Subcutaneous abdominal adipose tissue (tissue), 5 donors: Measurements from ENCODE around the gene PSEN2.
"Not testable (repeated sequence)": the region's sequence is repeated elsewhere in the genome, so short reads cannot be mapped to it uniquely, and the experiment has no call there.

ENCODE experiments used
- H3K27ac ChIP-seq: one replicate; pipeline ENCODE4 v1.7.0; 2013; ENCODE audit warnings: low read depth, mild to moderate bottlenecking, inconsistent platforms, low read length, moderate library complexity
- H3K27me3 ChIP-seq, 5 donors: one replicate each; pipeline ENCODE4 v1.7.0; 2013; ENCODE audit warnings: low read length in 5 of 5, inconsistent platforms in 1 of 5; ENCODE audit not compliant: control insufficient read depth in 5 of 5, insufficient read depth in 4 of 5
- H3K36me3 ChIP-seq, 5 donors: one replicate each; pipeline ENCODE4 v1.7.0; 2013; ENCODE audit warnings: low read length in 5 of 5; ENCODE audit not compliant: control insufficient read depth in 5 of 5, insufficient read depth in 5 of 5
- H3K4me1 ChIP-seq, 5 donors: one replicate each; pipeline ENCODE4 v1.7.0; 2013; ENCODE audit warnings: low read length in 5 of 5, mild to moderate bottlenecking in 3 of 5, moderate library complexity in 1 of 5; ENCODE audit not compliant: control insufficient read depth in 5 of 5, insufficient read depth in 5 of 5
- H3K4me3 ChIP-seq, 5 donors: one replicate each; pipeline ENCODE4 v1.7.0; 2013; ENCODE audit warnings: low read length in 5 of 5, low read depth in 1 of 5
- H3K9ac ChIP-seq, 5 donors: one replicate each; pipeline ENCODE4 v1.7.0; 2013; ENCODE audit warnings: low read length in 5 of 5, mild to moderate bottlenecking in 4 of 5, moderate library complexity in 3 of 5
- H3K9me3 ChIP-seq, 5 donors: one replicate each; pipeline ENCODE4 v1.7.0; 2013; ENCODE audit warnings: low read length in 5 of 5; ENCODE audit not compliant: control insufficient read depth in 5 of 5
- donor health status: healthy.
- donor health status: healthy.
- donor health status: healthy.
- donor health status: healthy.
- donor health status: healthy.

Gene PSEN2

DNA sequence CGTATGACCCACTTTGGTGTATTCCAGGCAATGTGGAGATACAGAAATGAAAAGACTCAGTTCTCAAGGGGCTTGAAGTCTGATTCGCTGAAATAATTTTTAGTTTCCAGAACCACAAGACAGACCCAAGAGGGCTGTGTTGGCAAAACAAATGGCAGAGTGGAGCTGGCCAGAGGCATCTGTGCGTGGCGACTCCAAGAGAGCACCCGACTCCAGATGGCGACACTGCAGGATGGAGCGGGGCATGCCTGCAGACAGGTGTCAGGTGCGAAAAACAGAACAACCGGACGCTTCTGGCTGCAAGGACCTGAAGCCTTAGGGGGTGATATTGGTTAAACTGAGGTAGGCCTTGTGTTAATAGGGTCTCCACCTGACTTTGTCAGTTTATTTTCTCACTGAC is 38.0 kb downstream of the PSEN2 start:
- Histone ChIP-seq H3K4me1 (peaks cover 0 to 41% (median 25%) of the 10 kb centered on the region in 5 donors), H3K9me3 (no peaks in the 10 kb centered on the region), H3K27ac (no peak overlapping the region), H3K4me3 (no peak overlapping the region), H3K27me3 (no peaks in the 10 kb centered on the region), H3K36me3 (peaks cover 0 to 4% (median 0%) of the 10 kb centered on the region in 5 donors), H3K9ac (no peak overlapping the region)

- Histone ChIP-seq H3K9me3 (no peaks in the 10 kb centered on the region), H3K4me3 (no peak overlapping the region), H3K4me1 (peaks cover 0 to 36% (median 20%) of the 10 kb centered on the region in 5 donors), H3K27ac (no peak overlapping the region), H3K27me3 (no peaks in the 10 kb centered on the region), H3K9ac (no peak overlapping the region), H3K36me3 (peaks cover 0 to 4% (median 0%) of the 10 kb centered on the region in 5 donors)
Measured at GRCh38 chr1:226908913-226909312, 38.5 kb downstream of the PSEN2 start.

- no peak overlapping the region for H3K27ac ChIP-seq
- H3K4me3 ChIP-seq, result no peak overlapping the region
- no peaks in the 10 kb centered on the region for H3K27me3 ChIP-seq
- H3K9me3 ChIP-seq, result no peaks in the 10 kb centered on the region
- H3K4me1 ChIP-seq, result peaks cover 0 to 28% (median 15%) of the 10 kb centered on the region in 5 donors
- peaks cover 0 to 3% (median 0%) of the 10 kb centered on the region in 5 donors for H3K36me3 ChIP-seq
- no peak overlapping the region for H3K9ac ChIP-seq
Measured at GRCh38 chr1:226912587-226913176, 42.3 kb downstream of the PSEN2 start.

GRCh38 chr1:226915672-226915995 is 45.2 kb downstream of the PSEN2 start:
- no peaks in the 10 kb centered on the region for H3K27me3 ChIP-seq
- H3K4me3 ChIP-seq, result no peak overlapping the region
- no peak overlapping the region for H3K27ac ChIP-seq
- no peak overlapping the region for H3K9ac ChIP-seq
- H3K9me3 ChIP-seq, result no peaks in the 10 kb centered on the region
- peaks cover 0 to 7% (median 3%) of the 10 kb centered on the region in 5 donors for H3K36me3 ChIP-seq
- peaks cover 0 to 23% (median 13%) of the 10 kb centered on the region in 5 donors for H3K4me1 ChIP-seq

- Histone ChIP-seq H3K9ac (no peak overlapping the region), H3K27ac (no peak overlapping the region), H3K9me3 (no peaks in the 10 kb centered on the region), H3K4me3 (no peak overlapping the region), H3K27me3 (no peaks in the 10 kb centered on the region), H3K4me1 (peaks cover 0 to 22% (median 16%) of the 10 kb centered on the region in 5 donors), H3K36me3 (peaks cover 0 to 7% (median 3%) of the 10 kb centered on the region in 5 donors)
Measured at GRCh38 chr1:226916497-226916896, 46.1 kb downstream of the PSEN2 start.

DNA sequence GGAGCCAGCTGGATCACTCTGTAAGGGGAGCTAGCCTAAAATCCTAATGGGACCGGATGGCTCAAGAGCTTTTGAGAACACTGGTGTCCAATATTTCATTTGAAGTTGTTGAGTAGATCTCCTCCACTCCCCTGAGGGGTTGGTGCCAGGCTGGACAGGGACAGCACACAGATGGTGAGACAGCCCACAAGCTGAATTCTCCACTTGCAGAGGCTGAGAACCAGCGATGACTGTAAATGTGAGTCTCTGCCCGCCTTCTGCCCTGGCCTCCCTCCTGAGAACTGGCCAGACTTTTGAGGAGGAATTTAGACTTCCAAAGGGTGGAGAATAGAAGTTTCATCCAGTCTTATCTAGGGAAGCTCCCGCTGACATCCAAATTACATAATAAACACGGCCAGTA is 49.2 kb downstream of the PSEN2 start:
- H3K27me3 ChIP-seq, result no peaks in the 10 kb centered on the region
- H3K36me3 ChIP-seq, result peaks cover 0 to 7% (median 3%) of the 10 kb centered on the region in 5 donors
- H3K9ac ChIP-seq, result no peak overlapping the region
- H3K9me3 ChIP-seq, result no peaks in the 10 kb centered on the region
- H3K4me1 ChIP-seq, result peaks cover 0 to 33% (median 17%) of the 10 kb centered on the region in 5 donors
- no peak overlapping the region for H3K27ac ChIP-seq
- H3K4me3 ChIP-seq, result no peak overlapping the region

- H3K9ac ChIP-seq, result no peak overlapping the region
- peaks cover 0 to 7% (median 3%) of the 10 kb centered on the region in 5 donors for H3K36me3 ChIP-seq
- peaks cover 0 to 37% (median 19%) of the 10 kb centered on the region in 5 donors for H3K4me1 ChIP-seq
- H3K27ac ChIP-seq, result peak overlapping the region; percentile 34
- H3K9me3 ChIP-seq, result no peaks in the 10 kb centered on the region
- H3K27me3 ChIP-seq, result no peaks in the 10 kb centered on the region
- no peak overlapping the region for H3K4me3 ChIP-seq
Measured at GRCh38 chr1:226919995-226920394, 49.6 kb downstream of the PSEN2 start.

DNA sequence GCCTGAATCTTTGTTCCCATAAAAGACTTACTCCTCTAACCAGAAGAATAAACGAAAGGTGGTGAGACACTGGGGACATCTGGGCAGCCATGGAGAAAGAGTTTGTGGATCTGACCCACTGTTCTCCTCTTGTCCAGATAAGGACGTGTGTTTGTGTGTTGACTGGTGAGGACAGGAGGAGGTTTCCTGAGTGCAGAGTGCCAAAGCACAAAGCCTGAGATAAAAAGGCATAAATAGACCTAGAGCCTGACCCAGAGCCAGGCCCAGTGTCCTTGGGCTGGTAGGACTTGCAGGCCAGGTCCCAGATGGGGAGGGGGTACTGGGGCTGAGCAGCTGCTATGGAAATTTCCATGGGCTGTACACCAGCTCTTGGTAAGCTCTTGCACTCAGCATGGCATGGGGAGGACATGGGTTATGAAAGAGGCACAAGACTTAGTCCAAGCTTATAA is 50.1 kb downstream of the PSEN2 start:
- Histone ChIP-seq H3K27ac (peak overlapping the region; percentile 34), H3K4me1 (peaks cover 0 to 39% (median 19%) of the 10 kb centered on the region in 5 donors), H3K9ac (no peak overlapping the region), H3K27me3 (no peaks in the 10 kb centered on the region), H3K36me3 (peaks cover 0 to 7% (median 3%) of the 10 kb centered on the region in 5 donors), H3K9me3 (no peaks in the 10 kb centered on the region), H3K4me3 (no peak overlapping the region)

DNA sequence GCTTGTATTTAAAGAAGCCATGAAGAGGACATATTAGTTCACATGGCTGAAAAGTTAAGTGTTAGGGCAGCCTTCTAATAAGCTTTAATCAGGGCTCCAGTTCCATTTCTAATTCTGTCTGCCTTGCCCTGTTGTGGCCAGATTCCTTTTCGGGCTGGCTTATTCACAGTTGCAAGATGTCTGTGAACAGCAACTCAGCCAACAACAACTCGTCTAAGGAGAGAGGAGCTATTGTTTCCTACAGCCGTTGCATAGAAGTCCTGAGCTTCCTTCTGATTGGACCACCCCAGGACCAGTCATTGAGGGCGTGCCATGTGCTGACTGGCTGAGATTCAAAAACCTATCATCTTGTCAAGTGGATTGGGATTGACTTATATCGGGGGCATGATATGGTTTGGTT is 51.1 kb downstream of the PSEN2 start:
- no peak overlapping the region for H3K9ac ChIP-seq
- peaks cover 0 to 7% (median 3%) of the 10 kb centered on the region in 5 donors for H3K36me3 ChIP-seq
- no peak overlapping the region for H3K4me3 ChIP-seq
- H3K9me3 ChIP-seq, result no peaks in the 10 kb centered on the region
- H3K4me1 ChIP-seq, result peaks cover 0 to 39% (median 19%) of the 10 kb centered on the region in 5 donors
- no peak overlapping the region for H3K27ac ChIP-seq
- H3K27me3 ChIP-seq, result no peaks in the 10 kb centered on the region

- H3K9ac ChIP-seq, H3K9me3 ChIP-seq, H3K27me3 ChIP-seq, H3K36me3 ChIP-seq, H3K4me1 ChIP-seq, H3K27ac ChIP-seq, H3K4me3 ChIP-seq: not testable (repeated sequence)
Measured at GRCh38 chr1:226929260-226930111, 59.1 kb downstream of the PSEN2 start.
